Lower lobe of right lung (tissue), 2 donors: ENCODE measurements around the gene SLIT3. TPM values are rescaled to one million over a fixed set of nuclear protein-coding genes. Genes with fewer than 3 reads are reported as not detected.

Source experiments
- ATAC-seq, 2 donors: fragments of 200-7000 bp; cut with Tn5 transposase; one replicate each; pipeline ENCODE4 v1.9.1; 2020 to 2022; ENCODE audit warnings: mild to moderate bottlenecking in 2 of 2, moderate library complexity in 2 of 2
- DNase-seq: peaks from one replicate; pipeline ENCODE4 v3.0.0-alpha.2; 2020
- H3K27ac ChIP-seq: fragments of 200-600 bp; one replicate; pipeline ENCODE4 v1.8.0; 2022
- H3K27me3 ChIP-seq: fragments of 200-600 bp; one replicate; pipeline ENCODE4 v1.8.0; 2022; ENCODE audit warnings: low read depth
- H3K36me3 ChIP-seq: fragments of 200-600 bp; one replicate; pipeline ENCODE4 v1.8.0; 2022; ENCODE audit warnings: mild to moderate bottlenecking
- H3K4me1 ChIP-seq: fragments of 200-600 bp; one replicate; pipeline ENCODE4 v1.8.0; 2022
- H3K4me3 ChIP-seq: fragments of 200-600 bp; one replicate; pipeline ENCODE4 v1.8.0; 2022; ENCODE audit warnings: mild to moderate bottlenecking
- H3K9me3 ChIP-seq: fragments of 200-600 bp; one replicate; pipeline ENCODE4 v1.8.0; 2022
- intact Hi-C: fragments of 100-400 bp; cut with DNase I; formaldehyde crosslinking; loops from one replicate; pipeline ENCODE4 v1.11.0; 2022
- total RNA-seq: library from RNA; stranded (reverse); fragmentation: NEBNext Ultra II Directional; extraction: Animal tissue kit (Norgen Biotek cat#: 25700); gene quantifications from one replicate; pipeline ENCODE4 v1.2.1, GENCODE V29; 2021
- TF ChIP-seq, protein P1 (sequence below): fragments of 200-600 bp; IDR thresholded peaks from one replicate; pipeline ENCODE4 v1.8.0; 2022; ENCODE audit warnings: antibody characterized with exemption, mild to moderate bottlenecking
- donor health status: DM: no; HTN: yes; CAD: no; lungs with severe emphysema.

The SLIT3 gene
- total RNA-seq, 1 donor from 2014 or later = 48.6 TPM

DNA sequence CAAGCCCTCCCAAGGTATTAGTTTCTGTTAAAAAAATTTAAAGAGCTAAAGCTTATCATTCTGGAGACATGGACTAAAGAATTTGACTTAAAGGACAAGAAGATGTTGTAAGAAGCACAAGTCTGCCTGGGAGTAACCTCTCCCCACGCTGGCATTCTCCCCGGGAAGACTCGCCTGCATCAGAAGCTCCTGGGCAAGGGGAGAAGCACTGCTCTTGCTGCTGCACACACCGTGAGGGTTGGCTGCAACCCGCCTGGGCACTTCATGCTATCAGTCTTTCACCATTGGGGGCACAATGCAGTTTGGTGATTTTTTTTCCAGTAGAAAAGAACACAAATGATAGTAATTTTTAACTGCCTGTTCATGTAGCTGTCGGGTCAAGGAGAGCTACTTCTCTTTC is 529.3 kb downstream of the SLIT3 start:
- ATAC-seq = no peak
- H3K27me3 ChIP-seq = peaks cover 3% of the 10 kb centered on the region
- H3K4me3 ChIP-seq = no peak overlapping the region
- no peak for DNase-seq
- TF ChIP-seq, protein P1, sequence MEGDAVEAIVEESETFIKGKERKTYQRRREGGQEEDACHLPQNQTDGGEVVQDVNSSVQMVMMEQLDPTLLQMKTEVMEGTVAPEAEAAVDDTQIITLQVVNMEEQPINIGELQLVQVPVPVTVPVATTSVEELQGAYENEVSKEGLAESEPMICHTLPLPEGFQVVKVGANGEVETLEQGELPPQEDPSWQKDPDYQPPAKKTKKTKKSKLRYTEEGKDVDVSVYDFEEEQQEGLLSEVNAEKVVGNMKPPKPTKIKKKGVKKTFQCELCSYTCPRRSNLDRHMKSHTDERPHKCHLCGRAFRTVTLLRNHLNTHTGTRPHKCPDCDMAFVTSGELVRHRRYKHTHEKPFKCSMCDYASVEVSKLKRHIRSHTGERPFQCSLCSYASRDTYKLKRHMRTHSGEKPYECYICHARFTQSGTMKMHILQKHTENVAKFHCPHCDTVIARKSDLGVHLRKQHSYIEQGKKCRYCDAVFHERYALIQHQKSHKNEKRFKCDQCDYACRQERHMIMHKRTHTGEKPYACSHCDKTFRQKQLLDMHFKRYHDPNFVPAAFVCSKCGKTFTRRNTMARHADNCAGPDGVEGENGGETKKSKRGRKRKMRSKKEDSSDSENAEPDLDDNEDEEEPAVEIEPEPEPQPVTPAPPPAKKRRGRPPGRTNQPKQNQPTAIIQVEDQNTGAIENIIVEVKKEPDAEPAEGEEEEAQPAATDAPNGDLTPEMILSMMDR = no peak
- H3K4me1 ChIP-seq = no peaks in the 10 kb centered on the region
- no peak overlapping the region for H3K27ac ChIP-seq
- no peaks in the 10 kb centered on the region for H3K9me3 ChIP-seq
- H3K36me3 ChIP-seq = peaks cover 4% of the 10 kb centered on the region
- intact Hi-C loops = no loop called here

DNA sequence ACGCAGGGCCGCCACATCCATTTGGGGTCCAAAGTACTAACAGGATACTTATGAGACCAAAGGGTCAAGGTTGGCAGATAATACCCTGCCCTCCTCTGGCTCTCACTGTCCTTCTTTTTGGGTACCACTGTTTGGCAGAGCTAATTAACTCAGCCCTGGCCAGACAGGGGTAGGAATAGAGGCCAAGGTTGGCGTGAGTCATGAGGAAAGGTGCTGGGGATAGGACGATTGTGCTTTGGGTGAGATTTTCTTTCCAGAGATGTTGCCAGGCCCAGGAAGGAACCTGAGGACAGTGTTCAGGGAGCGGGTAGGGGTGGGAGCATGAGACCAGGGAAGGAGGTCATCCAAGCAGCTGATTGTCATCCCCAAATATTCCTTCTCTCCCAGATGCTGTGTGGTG is 529.9 kb downstream of the SLIT3 start:
- ATAC-seq = no peak
- H3K4me3 ChIP-seq = no peak overlapping the region
- no peaks in the 10 kb centered on the region for H3K9me3 ChIP-seq
- TF ChIP-seq, protein P1 = no peak
- no peak for DNase-seq
- H3K27me3 ChIP-seq = peaks cover 3% of the 10 kb centered on the region
- H3K27ac ChIP-seq = no peak overlapping the region
- H3K36me3 ChIP-seq = peaks cover 4% of the 10 kb centered on the region
- H3K4me1 ChIP-seq = no peaks in the 10 kb centered on the region
- intact Hi-C loops = no loop called here

DNA sequence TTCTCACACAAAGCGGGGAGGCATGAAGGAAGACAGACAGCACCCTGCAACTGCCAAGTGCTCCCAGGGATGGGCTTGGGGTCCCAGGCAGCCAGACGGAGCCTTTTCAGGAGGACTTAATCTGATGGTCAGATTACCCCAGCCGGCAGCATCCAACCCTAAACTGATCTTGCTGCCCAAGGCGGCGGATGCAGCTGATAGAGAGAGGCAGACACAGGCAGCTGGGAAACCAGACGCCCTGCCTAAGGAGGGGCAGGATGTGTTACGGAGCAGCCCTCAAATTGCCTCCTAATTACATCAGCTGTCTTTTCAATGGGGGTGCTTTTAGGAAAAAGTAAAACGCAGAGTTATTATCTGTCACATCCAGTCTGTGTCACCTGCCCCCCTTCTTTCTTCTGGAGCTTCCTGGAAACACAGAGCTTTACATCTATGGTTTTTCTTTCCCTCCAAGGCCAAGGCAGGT is 530.9 kb downstream of the SLIT3 start:
- Histone ChIP-seq H3K4me3 (no peak overlapping the region), H3K9me3 (no peaks in the 10 kb centered on the region), H3K36me3 (peaks cover 4% of the 10 kb centered on the region), H3K4me1 (no peaks in the 10 kb centered on the region), H3K27me3 (peaks cover 3% of the 10 kb centered on the region), H3K27ac (no peak overlapping the region)
- DNase-seq (no peak), ATAC-seq (no peak)
- TF ChIP-seq, protein P1 = no peak
- intact Hi-C loops = no loop called here

DNA sequence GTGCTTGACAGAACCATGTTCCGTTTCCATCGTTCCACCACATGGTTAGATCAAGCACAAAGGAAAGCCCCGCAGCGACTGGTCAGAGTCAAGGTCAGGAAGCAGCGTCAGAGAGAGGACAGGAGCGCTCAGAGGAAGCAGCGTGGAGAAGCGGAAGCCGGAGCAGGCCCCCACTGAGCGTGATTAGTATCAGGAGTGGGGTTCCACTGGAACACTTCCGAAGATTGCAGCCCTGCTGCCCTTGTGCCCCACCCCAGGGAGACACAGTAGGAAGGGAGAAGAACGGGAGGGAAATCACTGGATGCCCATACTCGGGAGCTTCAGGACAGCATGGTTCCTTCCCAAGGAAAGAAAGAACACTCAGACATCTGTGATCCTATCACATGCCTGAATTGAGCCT is 532.8 kb downstream of the SLIT3 start:
- peaks cover 4% of the 10 kb centered on the region for H3K36me3 ChIP-seq
- H3K4me3 ChIP-seq = no peak overlapping the region
- peaks cover 3% of the 10 kb centered on the region for H3K27me3 ChIP-seq
- no peaks in the 10 kb centered on the region for H3K4me1 ChIP-seq
- TF ChIP-seq, protein P1 = no peak
- no peaks in the 10 kb centered on the region for H3K9me3 ChIP-seq
- ATAC-seq = no peak
- H3K27ac ChIP-seq = no peak overlapping the region
- intact Hi-C loops = no loop called here
- no peak for DNase-seq

DNA sequence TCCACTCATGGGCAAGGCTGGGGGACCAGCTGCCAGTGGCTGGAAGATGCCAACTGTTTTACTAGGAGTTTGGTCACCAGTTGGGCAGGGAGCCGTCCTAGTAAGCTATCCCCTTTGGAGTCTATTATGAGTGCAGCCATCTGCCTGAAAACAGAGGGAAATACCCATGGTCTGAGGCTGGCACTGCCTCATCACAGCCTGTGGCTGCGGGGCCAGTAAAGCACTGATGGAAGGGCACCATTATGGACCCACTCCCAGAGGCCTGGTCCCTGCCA is 534.6 kb downstream of the SLIT3 start:
- Histone ChIP-seq H3K4me3 (no peak overlapping the region), H3K27me3 (no peaks in the 10 kb centered on the region), H3K27ac (no peak overlapping the region), H3K9me3 (no peaks in the 10 kb centered on the region), H3K36me3 (no peaks in the 10 kb centered on the region), H3K4me1 (no peaks in the 10 kb centered on the region)
- no peak for ATAC-seq
- intact Hi-C loops = no loop called here
- no peak for DNase-seq
- TF ChIP-seq, protein P1 = no peak
